Kidney (tissue), 14 donors: ENCODE measurements around the gene SORCS3. TPM values are rescaled to one million over a fixed set of nuclear protein-coding genes. Genes with fewer than 3 reads are reported as not detected.

Experiments used
- DNase-seq, 5 donors: peaks; one replicate each; pipeline ENCODE4 v3.0.0-alpha.2; 2013 to 2020
- FAIRE-seq: peaks from 2 replicates; lab custom pipeline; 2012; peaks lifted over from hg19 to GRCh38; lab: Jason Lieb, UNC
- H3K27ac ChIP-seq, 2 donors: one replicate each; pipeline ENCODE4 v1.7.0; 2013; ENCODE audit warnings: low read depth in 2 of 2, low read length in 2 of 2, inconsistent platforms in 1 of 2
- H3K27me3 ChIP-seq: one replicate; pipeline ENCODE4 v1.7.1; 2013; ENCODE audit warnings: low read length, inconsistent platforms; ENCODE audit not compliant: control insufficient read depth, insufficient read depth
- H3K36me3 ChIP-seq, 3 donors: one replicate each; pipeline versions ENCODE4 v1.7.0 to v1.7.1; 2013; ENCODE audit warnings: low read length in 3 of 3, control low read depth in 1 of 3, inconsistent platforms in 1 of 3; ENCODE audit not compliant: insufficient read depth in 3 of 3, control insufficient read depth in 2 of 3
- H3K4me1 ChIP-seq, 3 donors: one replicate each; pipeline versions ENCODE4 v1.7.0 to v1.7.1; 2013; ENCODE audit warnings: low read length in 3 of 3, inconsistent platforms in 1 of 3, low read depth in 1 of 3; ENCODE audit not compliant: control insufficient read depth in 2 of 3, insufficient read depth in 2 of 3
- H3K4me3 ChIP-seq, 3 donors: one replicate each; pipeline versions ENCODE4 v1.7.0 to v1.8.1; 2013; ENCODE audit warnings: low read length in 3 of 3, control low read depth in 1 of 3, inconsistent platforms in 1 of 3
- H3K9ac ChIP-seq, 3 donors: one replicate each; pipeline versions ENCODE4 v1.7.0 to v1.7.1; 2013; ENCODE audit warnings: low read length in 3 of 3, control low read depth in 1 of 3, inconsistent platforms in 1 of 3
- H3K9me3 ChIP-seq, 3 donors: one replicate each; pipeline versions ENCODE4 v1.7.0 to v1.7.1; 2013; ENCODE audit warnings: low read length in 3 of 3, control low read depth in 1 of 3, inconsistent platforms in 1 of 3; ENCODE audit not compliant: control insufficient read depth in 2 of 3, insufficient read depth in 1 of 3
- CTCF ChIP-seq: IDR thresholded peaks from 3 replicates; pipeline ENCODE4 v1.5.1; 2012; ENCODE audit warnings: mild to moderate bottlenecking, moderate library complexity, borderline replicate concordance; ENCODE audit not compliant: insufficient read depth; ENCODE audit errors: extremely low read depth
- intact Hi-C: fragments of 100-400 bp; cut with DNase I; formaldehyde crosslinking; loops from one replicate; pipeline ENCODE4 v1.11.1; 2022
- polyA plus RNA-seq: library from polyadenylated mRNA; stranded (reverse); fragments of 350-450 nt; fragmentation: Illumina TruSeq; extraction: RNeasy Lipid Tissue Mini Kit (QIAGEN cat#74804); gene quantifications from one replicate; pipeline ENCODE4 v1.2.3, GENCODE V29; 2014; ENCODE audit warnings: low read depth, low replicate concordance; ENCODE audit not compliant: insufficient read depth
- total RNA-seq: library from RNA; stranded (reverse); fragmentation: NEBNext Ultra II Directional; extraction: Animal tissue kit (Norgen Biotek cat#: 25700); gene quantifications from one replicate; pipeline ENCODE4 v1.2.1, GENCODE V29; 2021
- donor health status: control.
- donor health status: control.
- donor health status: control.
- donor health status: control.
- donor health status: control.
- donor health status: DM: yes; HTN: yes; CAD: no.
- donor health status: Normal renal cell carcinoma (clear cell type).

SORCS3 gene
- total and polyA plus RNA-seq, 2 donors from 2014 or later: 0.52 to 1.1 TPM

- H3K4me1 ChIP-seq: no peaks in the 10 kb centered on the region
- no peak overlapping the region for H3K9ac ChIP-seq
- no peaks in the 10 kb centered on the region for H3K36me3 ChIP-seq
- no peaks in the 10 kb centered on the region for H3K27me3 ChIP-seq
- no peak for FAIRE-seq
- no peak overlapping the region for H3K4me3 ChIP-seq
- H3K27ac ChIP-seq: no peak overlapping the region
- DNase-seq: no peak
- H3K9me3 ChIP-seq: no peaks in the 10 kb centered on the region
- intact Hi-C loops: no loop called here
- TF ChIP-seq CTCF: no peak
Measured at GRCh38 chr10:104762793-104763192, 121.7 kb downstream of the SORCS3 start.

- no peak overlapping the region for H3K9ac ChIP-seq
- FAIRE-seq (no peak), DNase-seq (no peak)
- intact Hi-C loops: no loop called here
- no peak overlapping the region for H3K4me3 ChIP-seq
- H3K27ac ChIP-seq: no peak overlapping the region
- no peaks in the 10 kb centered on the region for H3K27me3 ChIP-seq
- TF ChIP-seq CTCF: no peak
- H3K36me3 ChIP-seq: no peaks in the 10 kb centered on the region
- no peaks in the 10 kb centered on the region for H3K4me1 ChIP-seq
- no peaks in the 10 kb centered on the region for H3K9me3 ChIP-seq
Measured at GRCh38 chr10:104766341-104766740, 125.3 kb downstream of the SORCS3 start.

DNA sequence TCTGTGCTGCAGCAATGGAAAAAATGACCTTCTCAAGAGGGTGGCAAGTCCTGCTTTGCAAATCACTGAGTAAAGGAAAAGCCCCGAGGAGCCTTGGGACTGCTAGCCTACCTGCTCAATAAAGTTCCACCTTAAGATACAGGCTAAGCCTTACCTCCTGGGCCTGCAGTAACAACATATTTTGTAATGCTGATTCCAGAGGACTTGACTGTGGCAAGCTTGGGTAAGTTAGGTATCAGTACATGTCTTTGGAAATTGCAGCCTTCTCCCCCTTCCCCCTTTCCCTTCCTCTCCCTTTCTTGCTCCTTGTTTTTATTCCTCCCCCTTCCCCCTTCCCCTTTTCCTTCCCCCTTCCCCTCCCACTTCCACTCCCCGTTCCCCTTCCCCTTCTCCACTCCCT lies 126.2 kb downstream of the SORCS3 start:
- Histone ChIP-seq H3K36me3 (no peaks in the 10 kb centered on the region), H3K9ac (no peak overlapping the region), H3K4me3 (no peak overlapping the region), H3K27ac (no peak overlapping the region), H3K4me1 (no peaks in the 10 kb centered on the region), H3K9me3 (no peaks in the 10 kb centered on the region), H3K27me3 (no peaks in the 10 kb centered on the region)
- intact Hi-C loops: no loop called here
- no peak for FAIRE-seq
- TF ChIP-seq CTCF: no peak
- DNase-seq: no peak

- Histone ChIP-seq H3K27me3 (no peaks in the 10 kb centered on the region), H3K27ac (no peak overlapping the region), H3K4me3 (no peak overlapping the region), H3K36me3 (no peaks in the 10 kb centered on the region), H3K9me3 (no peaks in the 10 kb centered on the region), H3K4me1 (no peaks in the 10 kb centered on the region), H3K9ac (no peak overlapping the region)
- no peak for TF ChIP-seq CTCF
- intact Hi-C loops: no loop called here
- FAIRE-seq: no peak
- peak in 1 of 5 donors; percentile 11 for DNase-seq
Measured at GRCh38 chr10:104767745-104768144, 126.7 kb downstream of the SORCS3 start.
